Activated T-cell treated with anti-CD3 and anti-CD28 coated beads for 4 hours (primary cell): ENCODE data around the gene AP5B1.
A peak's percentile ranks its signal among the peaks of the same experiment; 100 is the strongest.
"Not testable (repeated sequence)": the region's sequence is repeated elsewhere in the genome, so short reads cannot be mapped to it uniquely, and the experiment has no call there.

Experiments
- DNase-seq: peaks from one replicate; pipeline ENCODE4 v3.0.0-alpha.2; 2020

AP5B1 gene

DNA sequence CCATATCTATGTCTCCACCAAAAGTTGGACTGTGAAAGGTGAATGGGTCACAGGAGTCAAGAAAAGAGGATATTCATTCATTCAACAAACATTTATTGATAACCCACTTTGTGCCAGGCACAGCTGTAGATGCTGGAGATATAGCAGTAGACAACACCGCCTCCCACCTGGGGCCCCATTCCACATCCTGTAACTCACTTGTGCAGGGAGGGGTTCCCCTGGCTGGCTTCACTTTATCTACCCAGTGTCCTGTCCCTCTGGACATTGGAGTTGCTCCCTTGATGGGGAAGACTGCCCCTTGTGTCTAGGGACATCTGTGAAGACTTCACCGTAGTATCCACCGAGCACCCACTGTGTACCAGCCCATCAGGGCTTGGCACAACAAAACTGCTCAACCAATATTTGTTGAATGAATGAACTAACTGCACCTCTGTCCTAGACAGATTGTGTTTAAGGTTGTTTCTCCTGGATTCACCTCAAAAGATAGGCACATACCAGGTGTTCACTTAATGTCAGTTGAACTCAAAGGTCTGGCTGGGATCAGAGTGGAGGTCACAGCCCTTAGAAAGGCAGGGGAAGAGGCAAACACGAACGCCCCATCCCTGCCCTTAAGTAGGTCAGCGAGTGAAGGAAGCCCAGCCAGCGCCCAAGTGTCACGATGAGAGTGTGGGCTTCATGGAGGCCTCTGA is 4.7 kb upstream of the AP5B1 start:
- DNase-seq, result no peak

- DNase-seq, result no peak
Measured at GRCh38 chr11:65782816-65783228, 2.0 kb upstream of the AP5B1 start.

DNA sequence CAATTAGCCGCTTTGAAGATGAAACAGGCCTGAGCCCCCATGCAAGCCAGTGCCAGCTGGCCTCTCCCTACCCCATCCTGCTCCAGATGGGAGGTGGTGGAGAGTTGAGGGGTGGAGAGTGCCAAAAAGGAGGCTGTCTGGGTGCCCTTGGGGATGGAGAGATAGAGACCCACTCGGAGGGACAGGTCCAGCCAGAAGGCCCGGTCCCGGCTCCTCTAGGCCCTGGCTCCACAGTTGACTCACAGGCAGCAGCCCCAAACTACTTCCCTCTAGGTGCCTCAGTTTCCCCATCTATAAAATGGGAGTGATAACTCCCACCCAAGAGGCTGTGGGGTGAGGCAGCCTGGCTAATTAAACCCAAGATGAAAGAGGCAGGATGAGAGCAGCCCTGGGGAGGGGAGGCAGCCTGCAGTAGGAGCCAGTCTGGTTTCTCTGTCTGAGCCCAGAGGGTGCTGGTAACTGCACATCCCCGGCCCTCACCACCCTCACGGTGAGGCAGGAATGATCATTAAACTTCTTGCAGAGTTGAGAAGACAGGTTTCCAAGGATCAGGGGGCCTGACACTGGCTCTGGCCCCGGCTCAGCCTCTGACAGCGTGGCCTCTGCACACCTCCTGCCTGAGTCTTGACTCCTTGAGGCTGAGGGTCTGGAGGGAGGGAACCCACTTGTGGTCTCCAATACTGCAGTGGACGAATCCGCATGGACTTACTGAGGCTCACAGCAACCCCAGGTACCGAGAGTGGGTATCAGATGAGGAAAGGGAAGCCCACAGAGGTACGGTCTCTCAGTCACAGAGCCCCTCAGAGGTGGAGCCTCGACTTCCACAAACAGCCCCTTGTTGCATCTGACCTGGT is 1.4 kb upstream of the AP5B1 start:
- DNase-seq, result no peak

GRCh38 chr11:65781152-65781961 is 581 bp upstream of the AP5B1 start:
- no peak for DNase-seq

DNA sequence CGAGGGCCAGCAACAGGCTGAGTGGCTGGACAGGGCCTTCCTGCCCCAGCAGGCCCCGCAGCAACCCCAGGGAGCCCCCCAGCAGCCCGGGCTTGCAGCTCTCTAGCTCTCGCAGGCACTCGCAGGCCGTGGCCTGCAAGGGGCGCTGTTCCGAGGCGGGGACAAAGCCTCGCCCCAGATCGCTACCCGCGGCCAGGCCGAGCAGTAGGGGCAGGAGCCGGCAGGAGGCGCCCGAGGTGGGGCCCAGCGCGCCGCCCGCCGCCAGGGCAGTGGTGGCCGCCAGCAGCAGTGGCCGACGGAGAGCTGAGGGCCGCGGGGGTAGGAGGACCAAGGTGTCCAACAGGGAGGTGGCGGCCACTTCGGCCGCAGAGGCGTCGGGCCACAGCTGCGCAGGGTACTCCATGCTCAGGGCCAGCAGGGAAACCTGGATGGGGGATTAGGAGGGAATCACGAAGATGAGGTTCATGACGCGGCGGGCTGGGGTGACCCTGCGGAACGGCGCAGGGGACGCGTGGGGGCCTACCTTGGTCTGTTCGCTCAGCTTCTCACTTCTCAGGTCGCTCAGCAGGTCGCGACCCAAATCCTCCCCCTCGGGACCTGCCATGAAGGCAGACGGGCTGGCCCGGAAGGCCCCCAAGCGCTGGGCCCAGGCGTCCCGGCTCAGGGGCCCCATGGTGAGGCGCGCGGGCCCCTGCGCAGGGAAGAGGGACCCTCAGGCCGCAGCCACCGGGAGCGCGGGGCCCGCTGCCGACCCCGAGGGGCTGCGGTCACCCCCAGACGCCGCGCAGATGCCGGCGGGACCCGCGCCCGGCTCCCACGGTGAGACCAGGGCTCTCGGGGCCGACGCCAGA is 632 bp downstream of the AP5B1 start:
- DNase-seq, result peak; percentile 54

DNA sequence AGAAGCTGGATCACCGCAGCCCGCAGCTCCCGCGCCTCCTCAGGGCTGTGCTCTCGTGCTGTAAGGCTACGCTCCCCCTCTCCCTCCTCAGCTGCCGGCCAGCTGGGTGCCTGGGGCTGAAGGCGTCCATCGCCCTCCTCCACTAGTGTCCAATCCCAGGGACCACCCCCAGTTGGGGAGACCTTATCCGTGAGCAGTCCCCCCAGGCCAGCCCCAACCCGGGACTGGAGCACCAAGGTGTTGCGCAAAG is 1.2 kb downstream of the AP5B1 start:
- no peak for DNase-seq

DNA sequence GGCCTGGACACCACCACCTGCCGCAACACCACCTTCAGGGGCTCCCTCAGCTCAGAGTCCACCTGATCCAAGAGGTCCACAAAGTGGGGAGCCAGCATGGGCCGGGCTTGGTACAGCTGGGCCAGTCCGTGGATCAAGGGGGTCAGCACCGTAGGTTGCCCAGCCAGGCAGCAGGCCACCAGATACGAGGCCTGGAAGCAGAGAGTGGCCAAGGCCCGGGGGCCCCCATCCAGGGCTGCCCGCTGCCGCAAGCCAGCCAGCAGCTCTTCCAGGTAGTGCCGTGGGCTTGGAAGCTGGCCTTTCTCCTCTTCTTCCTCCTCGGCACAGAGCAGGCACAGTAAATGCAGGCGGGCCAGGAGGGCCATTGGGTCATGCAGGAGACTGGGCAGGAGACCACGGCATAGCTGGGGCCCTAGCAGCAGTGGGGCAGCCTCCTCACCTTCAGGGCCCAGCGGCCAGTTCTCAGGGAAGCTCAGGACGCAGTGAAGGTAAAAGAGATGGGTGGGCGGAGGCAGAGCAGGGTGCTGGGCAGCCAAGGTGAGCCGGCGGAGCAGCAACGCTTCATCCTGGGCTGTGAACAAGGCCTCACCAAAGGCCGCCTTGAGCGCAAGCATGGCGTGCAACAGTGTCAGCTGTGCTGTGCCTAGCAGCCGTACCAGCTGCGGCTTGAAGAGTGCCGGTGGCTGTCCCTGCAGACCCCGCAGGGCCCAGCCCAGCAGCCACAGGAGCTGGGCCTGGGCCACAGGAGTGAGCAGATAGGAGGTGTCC is 1.7 kb downstream of the AP5B1 start:
- no peak for DNase-seq

- DNase-seq, result no peak
Measured at GRCh38 chr11:65778431-65778900, 2.3 kb downstream of the AP5B1 start.

GRCh38 chr11:65777821-65778361 is 2.9 kb downstream of the AP5B1 start:
- no peak for DNase-seq

DNA sequence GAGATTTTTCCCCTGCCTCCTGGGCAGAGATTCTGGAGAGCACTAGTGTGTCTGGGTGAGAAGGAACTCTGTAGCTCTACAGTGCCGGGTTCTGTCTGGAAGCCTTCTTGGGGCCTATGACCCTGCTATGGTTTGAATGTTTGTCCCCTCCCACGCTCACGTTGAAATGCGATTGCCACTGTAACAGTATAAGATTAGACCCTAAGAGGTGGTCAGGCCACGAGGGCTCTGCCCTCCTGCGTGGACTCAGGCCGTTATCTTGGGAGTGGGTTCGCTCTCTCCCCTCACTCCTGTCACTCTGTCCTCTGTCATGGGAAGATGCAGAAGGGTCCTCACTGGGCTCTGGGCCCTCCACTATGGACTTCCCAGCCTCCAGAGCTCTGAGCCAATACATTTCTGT is 3.5 kb downstream of the AP5B1 start:
- DNase-seq, result no peak

GRCh38 chr11:65776710-65777141 is 4.0 kb downstream of the AP5B1 start:
- DNase-seq, result no peak

- no peak for DNase-seq
Measured at GRCh38 chr11:65776196-65776595, 4.6 kb downstream of the AP5B1 start.

GRCh38 chr11:65774525-65775306 is 6.1 kb downstream of the AP5B1 start:
- DNase-seq, result no peak

GRCh38 chr11:65773784-65774411 is 6.9 kb downstream of the AP5B1 start:
- DNase-seq, result no peak

DNA sequence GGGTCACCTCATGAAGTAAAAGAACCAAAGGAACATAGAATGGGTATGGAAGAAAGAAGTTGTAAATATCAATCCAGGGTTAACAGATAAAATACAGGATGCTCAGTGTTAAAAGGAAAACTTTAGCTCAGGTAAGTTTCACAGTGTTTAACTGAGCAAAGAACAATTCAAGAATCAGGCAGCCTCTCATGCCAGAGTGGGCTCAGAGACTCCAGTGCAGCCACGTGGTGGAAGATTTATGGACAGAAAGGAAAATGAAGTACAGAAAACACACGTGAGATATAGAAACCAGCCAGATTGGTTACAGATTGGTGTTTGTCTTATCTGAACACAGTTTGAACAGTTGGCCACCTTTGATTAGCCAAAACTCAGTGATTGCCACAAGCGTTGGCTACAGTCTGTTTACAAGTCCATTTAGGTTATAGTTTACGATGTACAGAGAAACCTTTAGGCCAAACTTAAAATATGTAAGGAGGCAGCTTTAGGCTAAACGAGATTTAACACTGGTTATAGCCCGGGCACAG is 9.1 kb downstream of the AP5B1 start:
- no peak for DNase-seq

- no peak for DNase-seq
Measured at GRCh38 chr11:65770951-65771567, 9.7 kb downstream of the AP5B1 start.

GRCh38 chr11:65767806-65768205 is 13.0 kb downstream of the AP5B1 start:
- not testable (repeated sequence) for DNase-seq

DNA sequence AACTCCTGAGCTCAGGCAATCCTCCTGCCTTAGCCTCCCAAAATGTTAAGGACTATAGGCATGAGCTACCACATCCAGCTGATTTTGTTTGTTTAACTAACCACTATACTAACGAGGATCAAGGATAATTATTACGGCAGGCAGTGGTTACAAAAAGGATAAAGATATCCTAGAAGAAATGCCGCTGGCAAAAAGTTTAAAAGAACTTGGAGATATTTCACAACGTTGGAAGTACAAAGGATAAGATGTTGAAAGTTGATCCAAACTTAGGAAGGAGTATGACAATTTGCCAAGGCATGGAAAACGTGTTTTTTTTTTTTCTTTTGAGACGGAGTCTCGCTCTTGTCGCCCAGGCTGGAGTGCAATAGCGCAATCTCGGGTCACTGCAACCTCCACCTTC is 13.4 kb downstream of the AP5B1 start:
- DNase-seq, result no peak

DNA sequence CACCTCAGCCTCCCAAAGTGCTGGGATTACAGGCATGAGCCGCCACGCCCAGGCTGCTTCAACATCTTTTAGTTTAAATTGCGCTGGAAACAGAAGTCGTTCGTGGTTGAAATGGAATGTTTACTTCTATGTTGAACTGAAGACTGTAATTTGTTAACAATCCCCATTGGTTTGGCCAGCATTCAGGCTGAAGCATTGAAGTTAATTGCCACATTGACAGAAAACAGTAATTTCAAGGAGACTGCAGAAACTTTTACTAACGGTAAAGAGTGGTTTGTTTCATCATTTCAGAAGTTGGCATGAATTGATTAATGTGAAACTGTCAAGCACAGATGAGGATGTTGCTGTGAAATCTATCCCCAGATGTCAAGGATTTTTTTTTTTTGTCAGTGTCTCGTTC is 14.2 kb downstream of the AP5B1 start:
- DNase-seq, result no peak

DNA sequence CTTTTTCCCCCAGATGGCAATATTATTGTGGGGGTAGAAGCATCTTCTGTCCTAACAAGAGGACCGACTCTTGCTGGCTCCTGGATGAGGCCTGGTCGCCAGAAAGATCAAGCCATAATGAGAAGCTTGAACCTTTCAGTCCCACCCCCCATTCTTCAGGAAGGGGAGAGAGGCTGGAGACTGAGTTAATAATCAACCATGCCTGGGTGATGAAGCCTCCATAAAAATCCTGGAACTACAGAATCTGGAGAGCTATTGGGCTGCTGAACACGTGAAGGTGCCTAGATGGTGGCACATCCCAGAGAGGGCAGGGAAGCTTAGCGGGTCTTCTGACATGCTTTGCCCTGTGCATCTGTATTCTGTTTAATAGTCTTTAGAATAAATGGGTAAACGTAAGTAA is 16.3 kb downstream of the AP5B1 start:
- DNase-seq, result no peak
